ENCODE measurements around the gene WASF3. TPM values are rescaled to one million over a fixed set of nuclear protein-coding genes. Genes with fewer than 3 reads are reported as not detected.

Gene WASF3
- total RNA-seq, 1 donor from 2014 or later = 20.0 TPM

GRCh38 chr13:26668357-26669146 is 111.1 kb downstream of the WASF3 start:
- no peaks in the 10 kb centered on the region for H3K27me3 Mint-ChIP-seq (ENCODE audit: unreplicated experiment)
- H3K9me3 Mint-ChIP-seq (ENCODE audit: unreplicated experiment) = no peaks in the 10 kb centered on the region
- H3K4me3 Mint-ChIP-seq (ENCODE audit: unreplicated experiment) = no peak overlapping the region
- H3K36me3 Mint-ChIP-seq (ENCODE audit: unreplicated experiment) = peaks cover 14% of the 10 kb centered on the region
- DNase-seq (ENCODE audit: extremely low spot score, unreplicated experiment) = no peak
- H3K4me1 Mint-ChIP-seq (ENCODE audit: unreplicated experiment) = peaks cover 3% of the 10 kb centered on the region
- no peak for TF ChIP-seq CTCF (IDR thresholded peaks at IDR 0.05)
- H3K27ac Mint-ChIP-seq (ENCODE audit: unreplicated experiment) = no peak overlapping the region

- Mint-ChIP-seq H3K27me3 (ENCODE audit: unreplicated experiment) (no peaks in the 10 kb centered on the region), H3K9me3 (ENCODE audit: unreplicated experiment) (no peaks in the 10 kb centered on the region), H3K36me3 (ENCODE audit: unreplicated experiment) (peaks cover 13% of the 10 kb centered on the region), H3K4me3 (ENCODE audit: unreplicated experiment) (no peak overlapping the region), H3K4me1 (ENCODE audit: unreplicated experiment) (peaks cover 4% of the 10 kb centered on the region), H3K27ac (ENCODE audit: unreplicated experiment) (no peak overlapping the region)
- DNase-seq (ENCODE audit: extremely low spot score, unreplicated experiment) = no peak
- TF ChIP-seq CTCF (IDR thresholded peaks at IDR 0.05) = no peak
Measured at GRCh38 chr13:26673890-26674289, 116.4 kb downstream of the WASF3 start.

- H3K4me1 Mint-ChIP-seq (ENCODE audit: unreplicated experiment) = peaks cover 24% of the 10 kb centered on the region
- no peaks in the 10 kb centered on the region for H3K9me3 Mint-ChIP-seq (ENCODE audit: unreplicated experiment)
- no peak for TF ChIP-seq CTCF (IDR thresholded peaks at IDR 0.05)
- DNase-seq (ENCODE audit: extremely low spot score, unreplicated experiment) = no peak
- H3K27ac Mint-ChIP-seq (ENCODE audit: unreplicated experiment) = no peak overlapping the region
- H3K36me3 Mint-ChIP-seq (ENCODE audit: unreplicated experiment) = peaks cover 16% of the 10 kb centered on the region
- no peaks in the 10 kb centered on the region for H3K27me3 Mint-ChIP-seq (ENCODE audit: unreplicated experiment)
- H3K4me3 Mint-ChIP-seq (ENCODE audit: unreplicated experiment) = no peak overlapping the region
Measured at GRCh38 chr13:26677156-26677555, 119.7 kb downstream of the WASF3 start.

GRCh38 chr13:26678330-26678729 is 120.8 kb downstream of the WASF3 start:
- Mint-ChIP-seq H3K4me1 (ENCODE audit: unreplicated experiment) (peaks cover 24% of the 10 kb centered on the region), H3K27me3 (ENCODE audit: unreplicated experiment) (no peaks in the 10 kb centered on the region), H3K36me3 (ENCODE audit: unreplicated experiment) (peaks cover 17% of the 10 kb centered on the region), H3K27ac (ENCODE audit: unreplicated experiment) (no peak overlapping the region), H3K9me3 (ENCODE audit: unreplicated experiment) (no peaks in the 10 kb centered on the region), H3K4me3 (ENCODE audit: unreplicated experiment) (no peak overlapping the region)
- no peak for DNase-seq (ENCODE audit: extremely low spot score, unreplicated experiment)
- no peak for TF ChIP-seq CTCF (IDR thresholded peaks at IDR 0.05)

- Mint-ChIP-seq H3K36me3 (ENCODE audit: unreplicated experiment) (peaks cover 15% of the 10 kb centered on the region), H3K27me3 (ENCODE audit: unreplicated experiment) (no peaks in the 10 kb centered on the region), H3K27ac (ENCODE audit: unreplicated experiment) (peak overlapping the region; percentile 90), H3K9me3 (ENCODE audit: unreplicated experiment) (no peaks in the 10 kb centered on the region), H3K4me1 (ENCODE audit: unreplicated experiment) (peaks cover 24% of the 10 kb centered on the region), H3K4me3 (ENCODE audit: unreplicated experiment) (no peak overlapping the region)
- no peak for TF ChIP-seq CTCF (IDR thresholded peaks at IDR 0.05)
- no peak for DNase-seq (ENCODE audit: extremely low spot score, unreplicated experiment)
Measured at GRCh38 chr13:26678796-26679195, 121.3 kb downstream of the WASF3 start.

Measured in osteocyte (in vitro differentiated cells).